HepG2 (cell line): Measurements from ENCODE around the gene ARMH3. TPM values are rescaled to one million over a fixed set of nuclear protein-coding genes. Genes with fewer than 3 reads are reported as not detected.

Source experiments
- ATF7-NPFF ChIP-seq: sonication (generic); formaldehyde crosslinking; IDR thresholded peaks from 2 replicates; pipeline ENCODE4 v1.8.1; 2023; ENCODE audit warnings: mild to moderate bottlenecking, low read depth, missing genetic modification reagents, moderate library complexity
- MXD1 ChIP-seq: sonication (generic); formaldehyde crosslinking; IDR thresholded peaks from 2 replicates; pipeline ENCODE4 v1.4.0; 2020; ENCODE audit warnings: mild to moderate bottlenecking, missing genetic modification reagents
- RFXAP ChIP-seq: sonication (generic); formaldehyde crosslinking; IDR thresholded peaks from 2 replicates; pipeline ENCODE4 v1.4.0; 2020; ENCODE audit warnings: missing genetic modification reagents, borderline replicate concordance
- YEATS2 ChIP-seq: sonication (generic); formaldehyde crosslinking; IDR thresholded peaks from 2 replicates; pipeline ENCODE4 v1.4.0; 2020; ENCODE audit warnings: missing genetic modification reagents, borderline replicate concordance
- ZC3H4 ChIP-seq: sonication (generic); formaldehyde crosslinking; IDR thresholded peaks from 2 replicates; pipeline ENCODE4 v1.4.0; 2020; ENCODE audit warnings: missing genetic modification reagents, borderline replicate concordance
- ZFP62 ChIP-seq: sonication (generic); formaldehyde crosslinking; IDR thresholded peaks from 2 replicates; pipeline ENCODE4 v1.4.0; 2020; ENCODE audit warnings: missing genetic modification reagents
- ZNF557 ChIP-seq: sonication (generic); formaldehyde crosslinking; IDR thresholded peaks from 2 replicates; pipeline ENCODE4 v1.4.0; 2020; ENCODE audit warnings: missing genetic modification reagents
- ZNF687 ChIP-seq: sonication (generic); formaldehyde crosslinking; IDR thresholded peaks from 2 replicates; pipeline ENCODE4 v1.5.1; 2020; ENCODE audit warnings: mild to moderate bottlenecking, missing genetic modification reagents, moderate library complexity
- polyA plus RNA-seq, 8 experiments: library from polyadenylated mRNA; depleted of rRNA in 3 of 8; stranded (reverse) in 7 of 8; unstranded in 1 of 8; fragments of >200 nt; fragmentation: Illumina TruSeq in 4 of 8; extraction: Trizol in 4 of 8; gene quantifications; 2 replicates each; pipeline versions ENCODE4 v1.2.1 to v1.2.3, GENCODE V29; 2011 to 2016; ENCODE audit warnings: low read depth in 4 of 8, missing spikeins in 1 of 8, mixed read lengths in 1 of 8; ENCODE audit not compliant: insufficient read depth in 1 of 8
- total RNA-seq, 5 experiments: library from RNA; depleted of rRNA; stranded (reverse); fragments of >200 nt; fragmentation: Illumina TruSeq; extraction: Trizol; gene quantifications; 2 replicates each; pipeline ENCODE4 v1.2.3, GENCODE V29; 2016; ENCODE audit warnings: low read depth in 1 of 5

Gene ARMH3
- total and polyA plus RNA-seq, 2 of the 13 experiments (the other 11 are each of a cell fraction or from before 2014, with no cell fraction given): 8.4 to 16.9 TPM

GRCh38 chr10:102065561-102066398, 9.8 kb upstream of the ARMH3 start (continued):
- TF ChIP-seq RFXAP (CRISPR knock-in tag) (no peak), YEATS2 (CRISPR knock-in tag) (no peak), ZNF557 (CRISPR knock-in tag) (no peak), ZNF687 (CRISPR knock-in tag) (peak; percentile 64), ZFP62 (CRISPR knock-in tag) (no peak), ATF7-NPFF (CRISPR knock-in tag) (peak; percentile 28; the same call in 1 of the 2 replicates), MXD1 (CRISPR knock-in tag) (no peak), ZC3H4 (CRISPR knock-in tag) (no peak)
